ENCODE results near the gene RNF187. TPM values are rescaled to one million over a fixed set of nuclear protein-coding genes. Genes with fewer than 3 reads are reported as not detected.

The RNF187 gene
- total and polyA plus RNA-seq, 2 of the 13 experiments (the other 11 are each of a cell fraction or from before 2014, with no cell fraction given) = 41.3 to 59.4 TPM

GRCh38 chr1:228500901-228501871 lies 14.0 kb downstream of the RNF187 start (continued):
- TF ChIP-seq ZSCAN31 (CRISPR knock-in tag; IDR thresholded peaks at IDR 0.05; ENCODE audit: low read depth) (0 out of 2 replicates have a peak, but pooled peaks have one; percentile 28), NFYB (CRISPR knock-in tag; IDR thresholded peaks at IDR 0.05) (no peak), ZNF850 (CRISPR knock-in tag; conservative IDR thresholded peaks at IDR 0.05) (no peak), ETV5 (CRISPR knock-in tag; IDR thresholded peaks at IDR 0.05; ENCODE audit: borderline replicate concordance) (peak; percentile 43; the same call in 1 of the 2 replicates), REPIN1 (CRISPR knock-in tag; IDR thresholded peaks at IDR 0.05; ENCODE audit: borderline replicate concordance, low read depth) (peak; percentile 50; the same call in 1 of the 2 replicates), ZNF576 (CRISPR knock-in tag; IDR thresholded peaks at IDR 0.05) (no peak), SMC3 (IDR thresholded peaks at IDR 0.05; ENCODE audit: low read length) (peak; percentile 64), CC2D1A (CRISPR knock-in tag; IDR thresholded peaks at IDR 0.05) (no peak), ZNF574 (CRISPR knock-in tag; IDR thresholded peaks at IDR 0.05) (peak; percentile 80), ZNF441 (CRISPR knock-in tag; IDR thresholded peaks at IDR 0.05; ENCODE audit: borderline replicate concordance) (no peak), PCBP1 (IDR thresholded peaks at IDR 0.05; ENCODE audit: borderline replicate concordance, low read depth, low read length) (no peak), XRCC5 (optimal IDR thresholded peaks at IDR 0.05; ENCODE audit: low read length) (peak; percentile 71), U2AF2 (IDR thresholded peaks at IDR 0.05; ENCODE audit: low read depth, low read length) (no peak), ZNF776 (CRISPR knock-in tag; IDR thresholded peaks at IDR 0.05) (no peak), ZNF121 (CRISPR knock-in tag; IDR thresholded peaks at IDR 0.05) (peak; percentile 67), YY1 (IDR thresholded peaks at IDR 0.05; ENCODE audit: insufficient read depth, insufficient replicate concordance, low read depth, low read length) (no peak), PRPF4 (IDR thresholded peaks at IDR 0.05; ENCODE audit: low read depth, low read length, poor library complexity, severe bottlenecking) (no peak)
- TF ChIP-seq, protein P1, sequence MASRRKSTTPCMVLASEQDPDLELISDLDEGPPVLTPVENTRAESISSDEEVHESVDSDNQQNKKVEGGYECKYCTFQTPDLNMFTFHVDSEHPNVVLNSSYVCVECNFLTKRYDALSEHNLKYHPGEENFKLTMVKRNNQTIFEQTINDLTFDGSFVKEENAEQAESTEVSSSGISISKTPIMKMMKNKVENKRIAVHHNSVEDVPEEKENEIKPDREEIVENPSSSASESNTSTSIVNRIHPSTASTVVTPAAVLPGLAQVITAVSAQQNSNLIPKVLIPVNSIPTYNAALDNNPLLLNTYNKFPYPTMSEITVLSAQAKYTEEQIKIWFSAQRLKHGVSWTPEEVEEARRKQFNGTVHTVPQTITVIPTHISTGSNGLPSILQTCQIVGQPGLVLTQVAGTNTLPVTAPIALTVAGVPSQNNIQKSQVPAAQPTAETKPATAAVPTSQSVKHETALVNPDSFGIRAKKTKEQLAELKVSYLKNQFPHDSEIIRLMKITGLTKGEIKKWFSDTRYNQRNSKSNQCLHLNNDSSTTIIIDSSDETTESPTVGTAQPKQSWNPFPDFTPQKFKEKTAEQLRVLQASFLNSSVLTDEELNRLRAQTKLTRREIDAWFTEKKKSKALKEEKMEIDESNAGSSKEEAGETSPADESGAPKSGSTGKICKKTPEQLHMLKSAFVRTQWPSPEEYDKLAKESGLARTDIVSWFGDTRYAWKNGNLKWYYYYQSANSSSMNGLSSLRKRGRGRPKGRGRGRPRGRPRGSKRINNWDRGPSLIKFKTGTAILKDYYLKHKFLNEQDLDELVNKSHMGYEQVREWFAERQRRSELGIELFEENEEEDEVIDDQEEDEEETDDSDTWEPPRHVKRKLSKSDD (CRISPR knock-in tag; IDR thresholded peaks at IDR 0.05; ENCODE audit: low read depth) = no peak
- TF ChIP-seq, protein P2, sequence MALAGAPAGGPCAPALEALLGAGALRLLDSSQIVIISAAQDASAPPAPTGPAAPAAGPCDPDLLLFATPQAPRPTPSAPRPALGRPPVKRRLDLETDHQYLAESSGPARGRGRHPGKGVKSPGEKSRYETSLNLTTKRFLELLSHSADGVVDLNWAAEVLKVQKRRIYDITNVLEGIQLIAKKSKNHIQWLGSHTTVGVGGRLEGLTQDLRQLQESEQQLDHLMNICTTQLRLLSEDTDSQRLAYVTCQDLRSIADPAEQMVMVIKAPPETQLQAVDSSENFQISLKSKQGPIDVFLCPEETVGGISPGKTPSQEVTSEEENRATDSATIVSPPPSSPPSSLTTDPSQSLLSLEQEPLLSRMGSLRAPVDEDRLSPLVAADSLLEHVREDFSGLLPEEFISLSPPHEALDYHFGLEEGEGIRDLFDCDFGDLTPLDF (CRISPR knock-in tag; IDR thresholded peaks at IDR 0.05) = no peak
- TF ChIP-seq, protein P3, sequence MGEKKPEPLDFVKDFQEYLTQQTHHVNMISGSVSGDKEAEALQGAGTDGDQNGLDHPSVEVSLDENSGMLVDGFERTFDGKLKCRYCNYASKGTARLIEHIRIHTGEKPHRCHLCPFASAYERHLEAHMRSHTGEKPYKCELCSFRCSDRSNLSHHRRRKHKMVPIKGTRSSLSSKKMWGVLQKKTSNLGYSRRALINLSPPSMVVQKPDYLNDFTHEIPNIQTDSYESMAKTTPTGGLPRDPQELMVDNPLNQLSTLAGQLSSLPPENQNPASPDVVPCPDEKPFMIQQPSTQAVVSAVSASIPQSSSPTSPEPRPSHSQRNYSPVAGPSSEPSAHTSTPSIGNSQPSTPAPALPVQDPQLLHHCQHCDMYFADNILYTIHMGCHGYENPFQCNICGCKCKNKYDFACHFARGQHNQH (CRISPR knock-in tag; IDR thresholded peaks at IDR 0.05) = peak; percentile 23; the same call in 1 of the 2 replicates
